WI38 (cell line): ENCODE measurements around the gene DDX10.

Experiments
- H3K4me3 ChIP-seq: 2 replicates; pipeline ENCODE4 v1.5.1; 2011; ENCODE audit warnings: low read depth, mild to moderate bottlenecking, control low read depth, low read length
- CTCF ChIP-seq: IDR thresholded peaks from 2 replicates; pipeline ENCODE4 v1.5.1; 2012; ENCODE audit warnings: low read depth, mild to moderate bottlenecking, control low read depth, low read length

The DDX10 gene

GRCh38 chr11:108697872-108698473 lies 33.1 kb downstream of the DDX10 start:
- no peak overlapping the region for H3K4me3 ChIP-seq
- TF ChIP-seq CTCF, result peak; percentile 97

- no peak for TF ChIP-seq CTCF
- H3K4me3 ChIP-seq, result no peak overlapping the region
These were observed 34.2 kb downstream of the DDX10 start for GRCh38 chr11:108698844-108699642.

GRCh38 chr11:108703916-108704315 lies 39.0 kb downstream of the DDX10 start:
- no peak for TF ChIP-seq CTCF
- no peak overlapping the region for H3K4me3 ChIP-seq

- no peak for TF ChIP-seq CTCF
- H3K4me3 ChIP-seq, result no peak overlapping the region
These were observed 40.2 kb downstream of the DDX10 start for GRCh38 chr11:108705061-108705460.

- H3K4me3 ChIP-seq, result no peak overlapping the region
- no peak for TF ChIP-seq CTCF
These were observed 43.3 kb downstream of the DDX10 start for GRCh38 chr11:108708173-108708572.

- H3K4me3 ChIP-seq, result no peak overlapping the region
- TF ChIP-seq CTCF, result no peak
These were observed 44.9 kb downstream of the DDX10 start for GRCh38 chr11:108709741-108710140.

GRCh38 chr11:108713076-108713790 lies 48.4 kb downstream of the DDX10 start:
- H3K4me3 ChIP-seq, result no peak overlapping the region
- TF ChIP-seq CTCF, result no peak
